GM21381 (cell line): ENCODE results near the gene PLA2G4C.
"Not testable (repeated sequence)": the region's sequence is repeated elsewhere in the genome, so short reads cannot be mapped to it uniquely, and the experiment has no call there.

Source experiments
- ATAC-seq: cut with Tn5 transposase; IDR thresholded peaks from one replicate; pipeline ENCODE4 v1.9.1; 2021; ENCODE audit warnings: mild to moderate bottlenecking, moderate library complexity; ENCODE audit not compliant: unreplicated experiment

PLA2G4C gene

GRCh38 chr19:48113190-48113917, 2.7 kb upstream of the PLA2G4C start:
- no peak for ATAC-seq

GRCh38 chr19:48111280-48111679, 663 bp upstream of the PLA2G4C start:
- ATAC-seq, result no peak

- no peak for ATAC-seq
These were observed 1.4 kb downstream of the PLA2G4C start for GRCh38 chr19:48108997-48109782.

DNA sequence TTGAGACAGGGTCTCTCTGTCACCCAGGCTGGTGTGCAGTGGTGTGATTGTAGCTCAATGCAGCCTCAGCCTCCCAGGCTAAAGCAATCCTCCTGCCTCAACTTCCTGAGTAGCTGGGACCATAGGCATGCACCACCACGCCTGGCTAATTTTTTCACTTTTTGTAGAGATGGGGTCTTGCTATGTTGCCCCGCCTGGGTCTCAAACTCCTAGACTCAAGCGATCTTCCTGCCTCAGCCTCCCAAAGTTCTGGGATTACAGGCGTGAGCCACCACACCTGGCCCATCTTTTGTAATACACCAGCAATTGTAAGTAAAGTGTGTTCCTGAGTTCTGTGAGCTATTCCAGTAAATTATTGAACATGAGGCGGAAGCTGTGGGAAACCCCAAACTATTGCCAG, 6.7 kb downstream of the PLA2G4C start:
- ATAC-seq, result no peak

DNA sequence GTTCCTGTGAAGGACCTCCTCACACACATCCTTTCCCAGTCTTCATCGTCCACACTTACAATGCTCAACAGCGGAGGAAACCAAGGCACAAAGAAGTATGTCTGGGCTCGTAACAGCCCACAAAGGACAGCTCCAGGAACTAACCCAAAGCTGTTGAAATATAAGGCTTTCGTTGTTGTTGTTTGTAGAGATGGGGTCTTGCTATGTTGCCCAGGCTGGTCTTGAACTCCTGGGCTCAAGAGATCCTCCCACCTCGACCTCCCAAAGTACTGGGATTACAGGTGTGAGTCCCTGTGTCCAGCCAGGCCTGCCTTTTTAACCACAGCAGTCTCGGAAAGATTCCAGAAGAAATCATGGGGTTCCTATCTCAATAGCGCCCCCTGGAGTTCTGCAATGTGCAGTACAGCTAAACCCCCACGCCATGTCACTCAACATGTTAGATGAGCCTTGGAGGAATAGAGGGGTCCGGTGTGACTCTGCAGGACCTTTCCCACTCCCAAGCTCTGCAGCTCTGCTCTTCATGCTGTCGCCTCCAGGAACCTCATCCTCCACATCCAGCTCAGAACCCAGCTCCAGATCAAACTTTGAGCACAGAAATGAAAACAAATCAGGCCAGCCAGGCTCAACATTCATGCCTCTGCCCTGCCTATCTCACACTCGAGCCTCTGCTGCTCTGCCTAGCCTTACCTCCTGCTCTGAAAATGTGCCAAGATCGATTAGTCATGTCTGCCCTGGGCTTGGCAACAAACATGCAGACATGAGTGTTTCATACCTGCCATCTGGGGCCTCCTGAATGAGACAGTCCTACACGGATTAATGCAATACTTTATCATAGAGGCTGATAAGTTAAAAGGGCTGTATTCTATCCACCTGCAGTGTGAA, 7.5 kb downstream of the PLA2G4C start:
- ATAC-seq, result no peak

DNA sequence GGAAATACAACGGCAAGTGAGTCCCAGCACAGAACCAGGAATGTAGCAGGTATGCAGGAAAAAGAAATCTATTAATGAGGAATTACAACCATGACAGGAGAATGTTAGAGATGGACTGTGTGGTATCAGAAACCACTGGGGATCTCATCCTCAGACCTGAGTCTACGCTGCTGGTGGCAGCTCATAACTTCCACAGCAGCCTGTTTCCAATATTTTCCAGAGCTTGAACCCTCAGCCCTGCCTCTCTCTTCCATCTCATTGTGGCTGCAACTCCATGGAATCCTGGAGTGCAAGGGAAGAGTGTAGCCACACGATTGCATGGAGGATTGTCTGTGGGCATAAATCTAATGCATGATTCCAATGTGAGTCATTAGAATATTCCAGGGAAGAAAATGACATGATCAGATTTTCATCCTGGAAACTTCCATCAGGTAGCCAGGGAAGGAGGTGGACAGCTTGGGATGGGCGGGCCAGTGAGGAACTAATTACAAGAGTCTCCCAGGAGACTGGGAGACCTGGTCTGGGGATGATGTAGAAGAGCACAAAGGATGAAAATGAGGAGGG, 14.9 kb downstream of the PLA2G4C start:
- no peak for ATAC-seq

- no peak for ATAC-seq
These were observed 15.8 kb downstream of the PLA2G4C start for GRCh38 chr19:48094855-48095203.

DNA sequence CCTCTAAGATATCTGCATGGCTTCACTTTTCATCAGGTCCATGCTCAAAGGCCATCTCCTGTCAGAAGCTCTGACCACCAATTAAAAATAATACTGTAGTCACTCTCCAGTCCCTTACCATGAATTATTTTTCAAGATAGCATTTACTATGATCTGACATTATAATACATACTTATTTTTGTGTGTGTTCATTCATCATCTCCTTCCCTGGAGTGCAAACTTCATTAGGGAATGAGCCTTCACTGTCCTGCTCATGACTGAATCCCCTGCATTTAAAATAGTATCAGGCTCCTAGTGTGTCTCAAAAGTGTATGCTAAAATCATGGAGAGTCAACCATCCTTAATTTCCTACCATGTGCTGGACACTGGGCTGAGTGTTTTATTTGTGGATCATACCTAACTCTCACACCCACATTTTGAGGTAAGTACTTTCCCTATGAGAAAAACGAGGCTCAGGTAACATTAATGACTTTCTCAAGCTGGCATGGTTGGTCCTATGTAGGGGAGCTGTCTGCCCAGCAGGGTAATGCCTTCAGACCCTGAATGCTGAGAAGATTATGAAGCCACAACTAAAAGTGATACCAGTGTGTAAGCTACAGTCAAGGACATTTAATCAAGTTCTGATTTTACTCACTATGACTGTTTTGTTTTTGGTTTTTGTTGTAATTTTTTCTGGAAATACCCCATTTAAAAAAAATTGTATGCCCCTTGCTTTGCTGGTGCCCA, 16.3 kb downstream of the PLA2G4C start:
- ATAC-seq, result no peak

DNA sequence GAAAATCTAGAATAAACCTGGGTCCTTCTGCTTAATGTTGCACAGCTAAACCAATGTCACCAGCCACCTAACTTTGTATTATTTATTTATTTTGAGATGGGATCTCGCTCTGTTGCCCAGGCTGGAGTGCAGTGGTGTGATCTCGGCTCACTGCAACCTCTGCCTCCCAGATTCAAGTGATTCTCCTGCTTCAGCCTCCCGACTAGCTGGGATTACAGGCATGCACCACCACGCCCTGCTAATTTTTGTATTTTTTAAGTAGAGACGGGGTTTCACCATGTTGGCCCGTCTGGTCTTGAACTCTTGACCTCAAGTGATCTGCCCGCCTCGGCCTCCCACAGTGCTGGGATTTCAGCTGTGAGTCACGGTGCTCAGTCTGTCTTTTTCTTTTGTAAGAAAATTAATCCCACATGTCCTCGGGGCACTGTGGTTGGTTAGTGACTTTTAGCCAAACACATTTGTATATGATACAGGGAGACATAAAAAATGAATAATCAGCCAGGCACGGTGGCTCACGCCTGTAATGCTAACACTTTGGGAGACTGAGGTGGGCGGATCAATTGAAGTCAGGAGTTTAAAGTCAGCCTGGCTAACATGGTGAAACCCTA, 19.4 kb downstream of the PLA2G4C start:
- not testable (repeated sequence) for ATAC-seq

DNA sequence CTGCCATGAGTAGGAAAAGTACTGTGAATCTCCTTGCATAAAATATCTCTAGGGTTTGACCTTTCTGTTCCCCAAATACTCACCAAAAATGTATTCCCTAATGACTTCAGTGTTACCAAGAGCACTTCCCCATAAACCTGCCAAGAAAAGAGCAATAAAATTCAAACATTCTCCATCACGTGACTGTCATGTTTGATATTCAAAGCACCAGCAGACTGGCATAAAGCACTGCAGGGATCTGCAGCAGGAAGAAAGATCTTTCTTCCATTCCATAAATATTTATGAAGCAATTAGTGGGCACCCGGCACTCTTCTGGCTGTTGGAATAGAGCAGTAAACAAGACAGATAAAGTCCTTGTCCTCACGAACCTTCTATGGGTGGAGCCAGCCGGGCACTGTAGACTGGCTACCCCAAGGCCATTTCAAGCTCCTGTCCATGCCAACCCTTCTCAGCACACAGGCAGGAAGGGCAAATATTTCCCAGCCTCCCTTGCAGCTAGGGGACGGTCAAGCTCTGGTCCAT, 20.3 kb downstream of the PLA2G4C start:
- no peak for ATAC-seq

GRCh38 chr19:48088991-48089390, 21.6 kb downstream of the PLA2G4C start:
- not testable (repeated sequence) for ATAC-seq

- no peak for ATAC-seq
These were observed 24.4 kb downstream of the PLA2G4C start for GRCh38 chr19:48085904-48086864.

DNA sequence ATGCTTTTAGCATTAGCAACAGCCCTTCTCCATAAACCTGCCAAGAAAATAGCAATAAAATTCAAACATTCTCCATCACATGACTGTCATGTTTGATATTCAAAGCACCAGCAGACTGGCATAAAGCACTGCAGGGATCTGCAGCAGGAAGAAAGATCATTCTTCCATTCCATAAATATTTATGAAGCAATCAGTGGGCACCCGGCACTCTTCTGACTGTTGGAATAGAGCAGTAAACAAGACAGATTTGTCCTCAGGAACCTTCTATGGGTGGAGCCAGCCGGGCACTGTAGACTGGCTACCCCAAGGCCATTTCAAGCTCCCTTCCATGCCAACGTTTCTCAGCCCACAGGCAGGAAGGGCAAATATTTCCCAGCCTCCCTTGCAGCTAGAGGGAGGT, 25.5 kb downstream of the PLA2G4C start:
- ATAC-seq, result no peak

GRCh38 chr19:48081106-48081505, 29.5 kb downstream of the PLA2G4C start:
- ATAC-seq, result no peak

DNA sequence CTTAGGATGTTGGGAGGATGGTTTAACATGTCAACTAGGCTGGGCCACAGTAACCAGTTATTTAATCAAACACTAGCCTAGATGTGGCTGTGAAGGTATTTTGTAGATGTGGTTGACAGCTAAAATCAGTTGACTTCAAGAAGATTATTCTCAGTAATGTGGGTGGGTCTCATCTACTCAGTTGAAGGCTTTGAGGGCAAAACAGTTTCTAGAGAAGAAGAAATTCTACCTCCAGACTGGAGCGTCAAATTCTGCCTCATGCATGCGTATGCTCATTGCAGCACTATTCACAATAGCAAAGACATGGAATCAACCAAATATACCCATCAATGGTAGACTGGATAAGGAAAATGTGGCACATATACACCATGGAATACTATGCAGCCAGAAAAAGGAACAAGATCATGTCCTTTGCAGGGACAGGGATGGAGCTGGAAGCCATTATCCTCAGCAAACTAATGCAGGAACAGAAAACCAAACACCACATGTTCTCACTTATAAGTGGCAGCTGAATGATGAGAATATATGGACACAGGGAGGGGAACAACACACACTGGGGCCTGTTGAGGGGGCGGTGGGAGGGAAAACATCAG, 40.3 kb downstream of the PLA2G4C start:
- not testable (repeated sequence) for ATAC-seq

DNA sequence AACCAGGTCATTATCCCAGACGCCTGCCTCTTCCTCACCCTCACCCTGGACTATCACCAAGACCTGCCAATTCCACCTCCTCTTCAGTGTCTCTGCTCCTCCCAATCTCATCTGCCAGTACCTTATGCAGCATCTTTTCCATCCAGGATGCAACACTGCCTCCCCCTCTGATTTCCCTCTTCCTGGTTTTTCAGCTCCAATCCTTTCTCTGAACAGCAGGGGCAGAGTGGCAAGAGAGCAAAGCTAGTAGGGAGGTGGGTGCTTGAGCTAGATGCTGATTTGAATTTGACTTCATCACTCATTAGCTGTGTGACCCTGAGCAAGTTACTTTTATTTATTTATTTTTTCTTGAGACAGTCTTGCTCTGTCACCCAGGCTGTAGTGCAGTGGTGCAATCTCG, 41.2 kb downstream of the PLA2G4C start:
- ATAC-seq, result no peak

- no peak for ATAC-seq
These were observed 46.1 kb downstream of the PLA2G4C start for GRCh38 chr19:48064509-48064908.
